Stimulated activated CD8-positive, alpha-beta memory T cell treated with anti-CD3 and anti-CD28 coated beads, Interleukin-7, amount 100 ng/mL, for 4 hours (primary cell): ENCODE measurements around the gene TNNT3.

ENCODE experiments used
- DNase-seq, 2 donors: peaks; one replicate each; pipeline ENCODE4 v3.0.0-alpha.2; 2020; ENCODE audit warnings: low read depth in 2 of 2

TNNT3 gene

DNA sequence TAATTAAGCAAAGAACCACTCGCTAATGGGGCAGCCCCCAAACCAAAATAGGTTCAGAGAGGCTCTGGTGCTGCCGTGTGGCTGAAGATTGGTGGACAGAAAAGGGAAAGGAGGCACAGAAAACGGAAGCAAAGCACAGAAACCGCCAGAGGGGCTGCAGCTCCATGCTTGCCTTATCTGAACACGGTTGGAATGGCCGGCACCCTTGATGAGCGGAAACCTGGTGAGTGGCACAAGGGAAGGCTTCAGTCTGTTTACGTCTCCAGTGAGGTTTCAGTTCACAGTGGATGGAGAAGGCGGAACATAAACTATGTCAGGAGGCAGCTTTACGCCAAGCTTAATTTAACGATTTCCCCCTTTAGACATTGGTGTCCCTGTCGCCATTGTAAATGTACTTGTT is 22.6 kb upstream of the TNNT3 start:
- DNase-seq: no peak

GRCh38 chr11:1899090-1899489 is 20.4 kb upstream of the TNNT3 start:
- DNase-seq: no peak

GRCh38 chr11:1899686-1900085 is 19.8 kb upstream of the TNNT3 start:
- DNase-seq: no peak

GRCh38 chr11:1906181-1906580 is 13.3 kb upstream of the TNNT3 start:
- no peak for DNase-seq

DNA sequence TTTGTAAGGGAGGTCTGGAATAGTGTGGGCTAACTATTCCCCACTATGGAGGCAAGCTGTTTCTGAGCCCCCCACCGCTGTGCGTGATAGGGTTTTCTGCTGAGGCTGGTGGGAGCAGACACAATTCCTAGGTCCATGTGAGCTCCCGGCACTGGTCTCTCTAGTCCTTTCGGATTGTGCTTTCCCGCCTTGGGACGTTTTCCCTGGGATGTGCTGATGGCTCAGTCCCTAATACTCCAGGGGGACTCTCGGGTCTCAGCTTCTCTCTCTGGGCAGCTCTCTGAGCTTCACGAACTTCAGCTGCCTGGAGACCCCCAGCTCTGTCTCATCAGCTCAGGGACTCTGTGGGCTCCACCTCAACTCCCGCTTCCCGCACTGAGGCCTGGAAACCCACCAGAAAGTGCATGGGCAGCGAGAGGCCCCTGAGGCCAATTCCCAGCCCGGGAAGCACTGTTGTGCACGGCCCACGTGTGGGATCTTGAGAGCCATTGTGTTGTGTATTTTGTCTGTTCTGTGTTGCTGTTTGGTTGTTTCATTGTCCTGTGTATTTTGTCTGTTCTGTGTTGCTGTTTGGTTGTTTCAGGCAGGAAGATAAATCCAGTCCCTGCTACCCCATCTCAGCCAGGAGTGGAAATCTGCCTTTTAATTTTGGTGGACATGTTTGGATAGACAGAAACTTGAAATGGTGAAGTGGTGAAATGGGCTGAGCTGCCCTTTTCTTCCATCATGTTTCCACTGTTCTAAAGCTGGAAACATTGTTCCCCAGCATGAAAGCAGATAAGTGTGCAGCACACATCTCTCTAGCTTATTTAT is 12.7 kb upstream of the TNNT3 start:
- no peak for DNase-seq

DNA sequence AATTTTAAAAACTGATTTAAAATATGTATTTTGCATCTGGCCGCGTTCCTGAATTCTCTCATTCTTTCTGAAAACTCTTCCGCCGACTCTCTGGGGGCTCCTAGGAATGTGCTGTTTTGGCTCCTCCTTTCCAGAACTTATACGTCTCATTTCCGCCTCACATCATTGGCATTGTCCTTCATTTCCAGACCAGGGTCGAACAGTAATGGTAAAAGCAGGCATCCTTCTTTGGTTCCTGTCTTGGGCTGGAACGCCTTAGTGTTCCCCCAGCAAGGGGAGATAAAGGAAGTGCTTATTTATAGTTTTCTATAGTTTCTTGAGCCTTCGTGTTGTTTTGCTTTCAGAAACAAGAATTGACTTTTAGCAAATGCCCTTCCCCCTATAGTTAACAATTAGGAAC is 10.9 kb upstream of the TNNT3 start:
- no peak for DNase-seq

DNA sequence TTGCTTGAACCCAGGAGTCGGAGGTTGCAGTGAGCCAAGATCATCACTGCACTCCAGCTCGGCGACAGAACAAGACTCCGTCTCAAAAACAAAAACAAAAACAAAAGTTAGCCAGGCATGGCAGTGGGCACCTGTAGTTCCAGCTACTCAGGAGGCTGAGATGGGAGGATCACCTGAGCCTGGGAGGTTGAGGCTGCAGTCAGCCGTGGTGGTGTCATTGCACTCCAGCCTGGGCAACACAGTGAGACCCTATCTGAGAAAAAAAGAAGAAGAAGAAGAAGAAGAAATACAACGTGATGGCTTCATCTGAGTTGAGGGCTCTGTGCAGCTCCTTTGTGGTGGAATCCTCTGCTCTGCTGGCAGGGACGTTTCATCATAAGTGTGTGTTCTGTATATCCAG is 10.0 kb upstream of the TNNT3 start:
- no peak for DNase-seq

- DNase-seq: no peak
Observed at GRCh38 chr11:1912289-1912878, 7.1 kb upstream of the TNNT3 start.

- DNase-seq: no peak
Observed at GRCh38 chr11:1913271-1914060, 6.0 kb upstream of the TNNT3 start.

GRCh38 chr11:1915795-1916131 is 3.7 kb upstream of the TNNT3 start:
- no peak for DNase-seq

DNA sequence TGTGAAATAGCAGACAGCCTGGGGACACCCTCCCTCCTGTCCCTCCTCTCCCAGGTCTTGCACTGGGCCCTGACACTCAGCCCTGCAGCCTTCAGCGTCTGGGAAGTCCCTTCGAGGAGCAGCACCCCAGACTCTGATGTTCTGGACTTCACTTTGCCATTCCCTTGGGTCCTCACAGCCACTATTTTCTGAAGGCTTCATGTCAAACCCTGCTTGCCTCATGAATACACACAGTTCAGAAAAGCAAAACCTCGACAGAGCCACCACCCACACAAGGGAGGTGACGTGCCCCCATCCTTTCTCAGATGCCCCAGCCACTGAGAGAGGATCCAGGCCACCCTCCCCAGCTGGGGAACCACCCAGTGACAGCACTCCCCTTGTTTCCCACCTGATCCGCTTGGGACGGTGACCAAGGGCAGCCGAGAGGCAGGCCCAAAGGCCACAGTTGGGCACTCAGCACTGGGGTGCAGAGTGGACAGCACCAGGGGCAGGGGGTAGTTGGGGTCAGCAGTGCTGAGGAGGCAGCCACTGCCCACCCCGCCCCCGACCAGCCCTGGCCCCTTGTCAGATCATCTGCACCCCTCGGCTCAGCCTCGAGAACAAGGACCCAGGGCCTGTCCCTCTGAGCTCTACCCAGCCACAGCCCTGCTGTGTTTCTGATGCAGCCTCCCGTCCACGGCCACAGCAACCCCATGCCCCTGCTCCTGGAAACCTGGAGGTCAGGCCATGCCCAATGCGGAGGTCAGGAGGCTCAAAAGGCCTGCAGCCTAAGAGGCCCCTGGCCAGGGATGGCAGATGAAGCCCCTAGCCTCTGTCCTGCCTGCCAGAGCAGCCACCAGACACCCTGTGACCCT is 3.1 kb upstream of the TNNT3 start:
- no peak for DNase-seq

- DNase-seq: no peak
Observed at GRCh38 chr11:1916986-1917522, 2.4 kb upstream of the TNNT3 start.

DNA sequence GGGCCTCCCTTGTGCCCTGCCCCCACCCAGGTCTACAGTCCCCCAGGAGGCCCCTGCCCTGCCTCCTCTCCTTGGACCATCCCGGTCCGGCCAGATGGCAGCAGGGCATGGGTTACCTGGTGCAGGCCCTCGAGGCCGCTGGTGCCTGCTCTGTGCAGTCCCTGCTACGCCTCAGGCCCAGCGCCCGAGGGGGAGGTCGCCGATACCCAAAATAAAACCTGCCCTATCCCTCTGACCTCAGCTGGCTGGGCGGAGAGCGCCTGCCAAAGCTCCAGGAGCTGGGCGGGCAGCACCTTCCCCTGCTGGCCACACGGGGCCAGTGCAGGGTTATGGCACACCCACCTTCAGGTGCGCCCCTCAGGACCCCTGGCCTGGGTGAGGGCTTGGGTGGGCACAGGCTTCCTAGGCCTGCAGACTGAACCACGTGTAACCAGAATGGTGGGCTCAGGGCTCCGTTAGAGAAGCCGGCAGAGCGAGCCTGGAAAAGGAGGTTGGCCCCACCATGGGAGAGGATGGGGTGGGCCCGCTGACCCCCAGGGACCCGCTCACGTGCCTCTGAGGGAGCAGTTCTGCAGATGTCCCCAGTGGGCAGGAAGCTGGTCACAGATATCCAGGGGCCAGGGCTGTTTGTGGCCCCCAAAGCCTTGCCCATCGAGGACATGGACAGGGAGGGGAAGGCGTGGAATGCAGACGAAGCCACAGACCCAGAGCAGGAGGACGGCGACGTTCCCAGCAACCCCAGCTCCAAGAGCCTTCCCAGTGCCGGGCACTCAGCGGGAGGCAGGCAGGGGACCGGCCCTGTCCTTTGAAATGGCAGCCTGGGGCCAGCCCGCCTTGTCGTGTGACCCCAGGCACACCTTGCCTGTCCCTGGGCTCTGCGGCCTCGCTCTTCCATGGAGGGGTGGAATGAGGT is 1.7 kb upstream of the TNNT3 start:
- DNase-seq: no peak

GRCh38 chr11:1918436-1919315 is 827 bp upstream of the TNNT3 start:
- no peak for DNase-seq

GRCh38 chr11:1920128-1920908 is 815 bp downstream of the TNNT3 start:
- no peak for DNase-seq

DNA sequence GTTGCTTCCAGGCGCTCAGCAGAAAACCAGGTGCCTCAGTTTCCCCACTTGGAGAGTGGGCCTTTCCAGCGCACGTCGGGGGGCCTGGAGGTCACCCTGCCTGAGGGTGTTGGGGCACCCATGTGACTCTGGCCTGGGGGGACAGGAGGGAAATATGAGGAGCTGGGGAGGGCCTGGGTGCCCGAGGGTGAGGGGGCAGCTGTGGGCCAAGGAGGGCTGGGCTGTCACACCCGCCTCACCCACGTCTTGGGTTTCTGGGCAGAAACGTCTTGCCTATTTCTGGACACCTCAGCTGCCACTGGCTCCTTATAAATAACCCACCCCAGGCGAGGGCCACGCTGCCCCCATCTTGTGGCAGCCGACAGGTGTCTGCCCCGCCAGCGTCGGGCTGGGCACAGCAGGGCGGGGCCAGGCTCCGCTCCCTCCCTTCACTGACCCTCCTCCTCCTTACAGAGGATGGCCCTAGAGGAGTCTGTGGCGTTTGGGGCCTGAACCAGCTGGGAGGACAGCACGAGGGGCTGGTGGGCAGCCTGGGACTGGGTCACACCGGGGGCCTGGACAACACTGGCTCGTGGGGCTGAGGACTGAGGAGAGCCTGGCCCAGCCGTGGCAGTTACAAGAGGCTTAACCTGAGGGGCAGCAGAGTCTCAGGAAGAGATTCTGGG is 1.5 kb downstream of the TNNT3 start:
- DNase-seq: no peak

DNA sequence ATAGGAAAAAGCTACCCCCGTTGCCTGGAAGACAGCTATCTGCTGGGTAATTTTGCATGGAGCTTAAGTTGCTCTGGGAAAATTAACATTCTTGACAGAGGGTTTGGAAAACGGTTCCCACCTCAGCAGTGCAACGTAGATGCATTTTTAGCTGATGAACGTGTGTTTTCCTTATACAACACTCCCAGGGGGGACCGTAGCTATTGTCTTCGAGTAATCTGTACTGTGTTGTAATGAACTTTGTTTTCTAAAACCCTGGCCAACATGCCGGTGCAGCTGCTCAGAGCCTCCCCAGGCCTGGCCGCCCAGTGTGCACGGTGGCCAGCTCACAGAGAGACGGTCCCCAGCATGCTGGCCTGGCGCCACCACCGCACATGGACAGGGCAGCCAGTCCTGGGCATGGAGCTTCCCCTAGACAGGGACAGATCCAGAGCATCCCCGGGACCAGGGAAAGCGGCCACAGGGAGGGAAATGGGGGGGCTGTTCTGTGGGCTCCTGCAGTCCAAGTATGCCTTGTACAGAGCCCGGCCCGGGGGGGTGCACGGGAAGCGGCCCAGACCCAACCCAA is 2.2 kb downstream of the TNNT3 start:
- DNase-seq: no peak

DNA sequence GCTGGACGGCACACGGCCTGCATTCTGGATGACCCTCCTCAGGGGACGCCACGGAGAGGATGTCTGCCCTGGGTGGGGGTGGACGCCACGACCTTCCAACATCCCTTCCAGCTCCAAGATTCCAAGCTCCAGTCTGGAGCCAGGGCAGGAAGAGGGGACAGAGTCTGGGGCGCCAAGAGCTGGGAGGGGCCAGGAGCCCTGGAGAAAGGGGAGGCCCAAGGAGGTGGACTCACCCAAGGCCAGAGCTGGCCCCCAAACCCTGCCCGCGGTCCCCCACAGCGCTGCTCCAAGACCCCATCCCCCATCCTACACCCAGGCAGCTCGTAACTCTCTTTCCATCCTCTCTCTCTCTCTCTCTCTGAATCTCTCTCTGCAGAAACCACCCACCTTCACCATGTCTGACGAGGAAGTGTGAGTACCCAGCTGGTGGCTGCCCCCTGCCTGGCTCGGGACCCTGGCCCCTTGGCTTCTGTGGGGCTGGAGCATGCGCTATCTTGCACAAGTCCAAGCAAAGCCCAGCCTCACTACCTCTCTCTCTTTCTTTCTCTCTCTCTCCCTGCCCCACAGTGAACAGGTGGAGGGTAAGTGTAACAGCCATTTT is 3.1 kb downstream of the TNNT3 start:
- no peak for DNase-seq
